GM18505 (cell line): ENCODE measurements around the gene GAS5.

Experiments used
- ATAC-seq: cut with Tn5 transposase; IDR thresholded peaks from one replicate; pipeline ENCODE4 v1.9.1; 2021; ENCODE audit not compliant: unreplicated experiment
- POLR2A ChIP-seq: IDR thresholded peaks from 4 replicates; pipeline ENCODE4 v1.6.1; 2011; ENCODE audit warnings: borderline replicate concordance; ENCODE audit not compliant: insufficient read depth, insufficient read length; ENCODE audit errors: extremely low read depth

The GAS5 gene

GRCh38 chr1:173867753-173868265 lies at the start of gene GAS5:
Gene GAS5 (minus strand): TSS chr1:173867989.
- peak; percentile 75 for ATAC-seq
- TF ChIP-seq POLR2A, result peak; percentile 100

- no peak for ATAC-seq
- no peak for TF ChIP-seq POLR2A
Measured at GRCh38 chr1:173917149-173917548, 49.4 kb upstream of the GAS5 start, which contains the start of gene SERPINC1. Gene SERPINC1 (minus strand): TSS chr1:173917327. CDS start chr1:173917259, 68 bp downstream.

GRCh38 chr1:173916667-173917066 lies 48.9 kb upstream of the GAS5 start:
- no peak for TF ChIP-seq POLR2A
- ATAC-seq, result no peak

- no peak for ATAC-seq
- TF ChIP-seq POLR2A, result no peak
Measured at GRCh38 chr1:173915596-173915995, 47.8 kb upstream of the GAS5 start.

- no peak for TF ChIP-seq POLR2A
- no peak for ATAC-seq
Measured at GRCh38 chr1:173914366-173914871, 46.6 kb upstream of the GAS5 start.

- no peak for ATAC-seq
- TF ChIP-seq POLR2A, result no peak
Measured at GRCh38 chr1:173913111-173913510, 45.3 kb upstream of the GAS5 start.

- no peak for ATAC-seq
- no peak for TF ChIP-seq POLR2A
Measured at GRCh38 chr1:173903827-173904531, 36.2 kb upstream of the GAS5 start.

GRCh38 chr1:173900992-173901391 lies 33.2 kb upstream of the GAS5 start:
- ATAC-seq, result no peak
- TF ChIP-seq POLR2A, result no peak

GRCh38 chr1:173900427-173900826 lies 32.6 kb upstream of the GAS5 start:
- ATAC-seq, result no peak
- no peak for TF ChIP-seq POLR2A

GRCh38 chr1:173894189-173894588 lies 26.4 kb upstream of the GAS5 start:
- TF ChIP-seq POLR2A, result no peak

GRCh38 chr1:173893611-173894010 lies 25.8 kb upstream of the GAS5 start:
- no peak for TF ChIP-seq POLR2A
- no peak for ATAC-seq

More at GRCh38 chr1:173894189-173894588, 26.4 kb upstream of the GAS5 start:
- ATAC-seq, result no peak

GRCh38 chr1:173889885-173890284 lies 22.1 kb upstream of the GAS5 start:
- ATAC-seq, result no peak
- no peak for TF ChIP-seq POLR2A

- no peak for TF ChIP-seq POLR2A
- ATAC-seq, result no peak
Measured at GRCh38 chr1:173888749-173889148, 21.0 kb upstream of the GAS5 start.

- no peak for ATAC-seq
- no peak for TF ChIP-seq POLR2A
Measured at GRCh38 chr1:173887627-173888026, 19.8 kb upstream of the GAS5 start.
